HG02973 (cell line): ENCODE measurements around the gene ATP2C2.
"Not testable (repeated sequence)": the region's sequence is repeated elsewhere in the genome, so short reads cannot be mapped to it uniquely, and the experiment has no call there.

Experiments used
- ATAC-seq: cut with Tn5 transposase; IDR thresholded peaks from one replicate; pipeline ENCODE4 v1.9.1; 2021; ENCODE audit warnings: moderate library complexity; ENCODE audit not compliant: unreplicated experiment

Gene ATP2C2

GRCh38 chr16:84340325-84341040, 27.9 kb upstream of the ATP2C2 start:
- no peak for ATAC-seq

GRCh38 chr16:84341528-84342295, 26.6 kb upstream of the ATP2C2 start:
- ATAC-seq, result no peak

- ATAC-seq, result not testable (repeated sequence)
These were observed 24.5 kb upstream of the ATP2C2 start for GRCh38 chr16:84343800-84344199.

GRCh38 chr16:84344781-84345180, 23.6 kb upstream of the ATP2C2 start:
- no peak for ATAC-seq

GRCh38 chr16:84347161-84347560, 21.2 kb upstream of the ATP2C2 start:
- ATAC-seq, result no peak

- no peak for ATAC-seq
These were observed 19.9 kb upstream of the ATP2C2 start for GRCh38 chr16:84348386-84348888.

- ATAC-seq, result no peak
These were observed 18.3 kb upstream of the ATP2C2 start for GRCh38 chr16:84349862-84350684.

- no peak for ATAC-seq
These were observed 17.5 kb upstream of the ATP2C2 start for GRCh38 chr16:84350685-84351400.

GRCh38 chr16:84351630-84352029, 16.7 kb upstream of the ATP2C2 start:
- ATAC-seq, result no peak

GRCh38 chr16:84354306-84354705, 14.0 kb upstream of the ATP2C2 start:
- no peak for ATAC-seq

- ATAC-seq, result no peak
These were observed 13.2 kb upstream of the ATP2C2 start for GRCh38 chr16:84355149-84355548.

GRCh38 chr16:84356176-84356575, 12.2 kb upstream of the ATP2C2 start:
- ATAC-seq, result no peak

- no peak for ATAC-seq
These were observed 11.7 kb upstream of the ATP2C2 start for GRCh38 chr16:84356591-84357116.

- ATAC-seq, result no peak
These were observed 11.1 kb upstream of the ATP2C2 start for GRCh38 chr16:84357191-84357651.

GRCh38 chr16:84358601-84359295, 9.6 kb upstream of the ATP2C2 start:
- no peak for ATAC-seq

GRCh38 chr16:84359326-84359725, 9.0 kb upstream of the ATP2C2 start:
- no peak for ATAC-seq

- ATAC-seq, result no peak
These were observed 8.2 kb upstream of the ATP2C2 start for GRCh38 chr16:84360170-84360569.

- ATAC-seq, result no peak
These were observed 7.6 kb upstream of the ATP2C2 start for GRCh38 chr16:84360748-84361147.

GRCh38 chr16:84361546-84361945, 6.8 kb upstream of the ATP2C2 start:
- no peak for ATAC-seq

GRCh38 chr16:84362471-84362941, 5.8 kb upstream of the ATP2C2 start:
- no peak for ATAC-seq
